HEK293 (cell line): Measurements from ENCODE around the gene POR.
A peak's percentile ranks its signal among the peaks of the same experiment; 100 is the strongest.

ENCODE experiments used
- CTCF ChIA-PET: fragments of 350-600 bp; formaldehyde crosslinking; extraction: SDS; loops from one replicate; lab custom pipeline; 2021; ENCODE audit warnings: antibody characterized with exemption; lab: Yijun Ruan, JAX
- POLR2A ChIA-PET: fragments of 300-600 bp; formaldehyde crosslinking; extraction: SDS; loops from one replicate; lab custom pipeline; 2020; ENCODE audit warnings: antibody characterized with exemption, inconsistent platforms; lab: Yijun Ruan, JAX
- H3K27ac ChIP-seq: fragments of 200-500 bp; sonication (Bioruptor generic); 2 replicates; pipeline ENCODE4 v1.5.1; 2014; ENCODE audit warnings: low read depth, low read length, control low read depth, inconsistent platforms; ENCODE audit errors: extremely low read depth
- H3K36me3 ChIP-seq, 2 experiments: fragments of 200-500 bp in 1 of 2; sonication (Bioruptor generic) in 1 of 2; 1 replicate in 1 of 2; 2 replicates in 1 of 2; pipeline ENCODE4 v1.5.1; 2014 to 2017; ENCODE audit warnings: inconsistent platforms in 2 of 2, low read length in 2 of 2; ENCODE audit not compliant: control insufficient read depth in 2 of 2, insufficient read depth in 1 of 2
- H3K4me1 ChIP-seq: fragments of 200-500 bp; sonication (Bioruptor generic); 2 replicates; pipeline ENCODE4 v1.5.1; 2014; ENCODE audit warnings: mild to moderate bottlenecking, low read length, inconsistent platforms; ENCODE audit not compliant: control insufficient read depth, insufficient read depth
- H3K4me3 ChIP-seq: 2 replicates; pipeline ENCODE4 v1.5.1; 2011; ENCODE audit warnings: low read depth, mild to moderate bottlenecking, control low read depth, low read length, moderate library complexity
- H3K9me3 ChIP-seq: fragments of 200-500 bp; sonication (Bioruptor generic); 2 replicates; pipeline ENCODE4 v1.5.1; 2014; ENCODE audit warnings: low read depth, low read length, inconsistent platforms; ENCODE audit not compliant: control insufficient read depth, insufficient read depth
- SALL2 ChIP-seq: fragments of 450-650 bp; formaldehyde crosslinking; IDR thresholded peaks from 2 replicates; pipeline ENCODE4 v1.5.0; 2017; ENCODE audit warnings: missing biosample characterization, mild to moderate bottlenecking, missing genetic modification characterization, borderline replicate concordance
- SCRT2 ChIP-seq: fragments of 450-650 bp; formaldehyde crosslinking; IDR thresholded peaks from 2 replicates; pipeline ENCODE4 v1.5.1; 2016; ENCODE audit warnings: missing biosample characterization, missing genetic modification characterization
- SETDB1 ChIP-seq: IDR thresholded peaks from one replicate; pipeline ENCODE4 v1.6.1; 2017; ENCODE audit warnings: mild to moderate bottlenecking, low read length, moderate library complexity, mixed read lengths; ENCODE audit not compliant: insufficient read length
- SP3 ChIP-seq: fragments of 450-650 bp; formaldehyde crosslinking; IDR thresholded peaks from 2 replicates; pipeline ENCODE4 v1.5.1; 2016; ENCODE audit warnings: missing biosample characterization, missing genetic modification characterization
- ZBTB17 ChIP-seq: fragments of 450-650 bp; formaldehyde crosslinking; IDR thresholded peaks from 2 replicates; pipeline ENCODE4 v1.5.1; 2016; ENCODE audit warnings: missing biosample characterization, missing genetic modification characterization
- ZFP37 ChIP-seq: fragments of 450-650 bp; formaldehyde crosslinking; IDR thresholded peaks from 2 replicates; pipeline ENCODE4 v1.5.1; 2016; ENCODE audit warnings: missing biosample characterization, missing genetic modification characterization
- ZNF16 ChIP-seq: fragments of 450-650 bp; formaldehyde crosslinking; IDR thresholded peaks from 2 replicates; pipeline ENCODE4 v1.5.1; 2016; ENCODE audit warnings: low read depth, missing biosample characterization, missing genetic modification characterization
- ZNF37A ChIP-seq: fragments of 450-650 bp; IDR thresholded peaks from 2 replicates; pipeline ENCODE4 v1.5.1; 2018; ENCODE audit warnings: missing biosample characterization, missing genetic modification characterization
- ZNF416 ChIP-seq: fragments of 450-650 bp; formaldehyde crosslinking; IDR thresholded peaks from 2 replicates; pipeline ENCODE4 v1.5.1; 2016; ENCODE audit warnings: missing biosample characterization, missing genetic modification characterization
- ZNF514 ChIP-seq: fragments of 450-650 bp; formaldehyde crosslinking; IDR thresholded peaks from 2 replicates; pipeline ENCODE4 v1.5.1; 2016; ENCODE audit warnings: missing biosample characterization, missing genetic modification characterization
- ZNF654 ChIP-seq: fragments of 450-650 bp; formaldehyde crosslinking; IDR thresholded peaks from 2 replicates; pipeline ENCODE4 v1.5.1; 2016; ENCODE audit warnings: low read depth, missing biosample characterization, missing genetic modification characterization
- ZNF658 ChIP-seq: fragments of 450-650 bp; formaldehyde crosslinking; IDR thresholded peaks from 2 replicates; pipeline ENCODE4; 2016; ENCODE audit warnings: missing biosample characterization, missing genetic modification characterization
- ZNF76 ChIP-seq: fragments of 450-650 bp; formaldehyde crosslinking; IDR thresholded peaks from 2 replicates; pipeline ENCODE4; 2016; ENCODE audit warnings: low read depth, missing biosample characterization, missing genetic modification characterization, borderline replicate concordance
- ZNF843 ChIP-seq: fragments of 450-650 bp; formaldehyde crosslinking; IDR thresholded peaks from 2 replicates; pipeline ENCODE4 v1.5.1; 2016; ENCODE audit warnings: missing biosample characterization, missing genetic modification characterization
- ZSCAN23 ChIP-seq: fragments of 450-650 bp; formaldehyde crosslinking; IDR thresholded peaks from 2 replicates; pipeline ENCODE4 v1.5.1; 2016; ENCODE audit warnings: missing biosample characterization, missing genetic modification characterization
- TF ChIP-seq, protein P1 (sequence below): fragments of 450-650 bp; formaldehyde crosslinking; IDR thresholded peaks from 2 replicates; pipeline ENCODE4 v1.5.1; 2016; ENCODE audit warnings: missing biosample characterization, missing genetic modification characterization

Gene POR

DNA sequence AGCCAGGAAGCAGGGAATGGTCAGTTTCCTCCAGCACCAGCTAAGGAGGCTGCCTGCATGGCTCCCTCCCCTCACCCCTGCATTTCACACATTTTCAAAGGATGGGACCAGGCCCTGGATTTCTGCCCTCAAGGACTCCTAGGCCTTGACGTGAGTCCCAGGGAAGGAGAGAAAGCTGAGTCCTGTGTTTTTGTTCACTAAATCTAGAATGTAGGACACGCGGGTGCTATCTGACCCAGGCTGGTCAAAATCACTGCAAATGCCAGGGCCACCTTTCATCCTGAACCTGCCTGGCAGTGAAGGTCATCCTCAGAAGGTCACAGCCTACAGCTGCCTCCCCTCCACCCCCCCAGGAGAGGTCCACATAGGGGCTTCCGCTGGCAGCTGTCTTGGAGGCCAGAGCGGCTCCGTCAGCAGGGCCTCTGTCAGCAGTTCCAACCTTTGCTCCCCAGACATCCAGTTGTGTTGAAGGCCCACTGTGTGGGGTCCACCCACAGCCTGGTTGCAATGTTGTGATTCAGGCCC is 18.1 kb upstream of the POR start:
- H3K4me3 ChIP-seq: no peak overlapping the region
- H3K9me3 ChIP-seq: no peaks in the 10 kb centered on the region
- no peaks in the 10 kb centered on the region for H3K36me3 ChIP-seq
- ChIA-PET POLR2A (interaction anchor here (1.2 kb wide), 1 partner anchor 18 kb away, joined by 3 read pairs; no protein-coding TSS in a partner anchor), CTCF (no interaction called here)
- no peak overlapping the region for H3K27ac ChIP-seq
- H3K4me1 ChIP-seq: no peaks in the 10 kb centered on the region
- no peak for TF ChIP-seq ZSCAN23 (tag by site-specific recombination)
- TF ChIP-seq, protein P1, sequence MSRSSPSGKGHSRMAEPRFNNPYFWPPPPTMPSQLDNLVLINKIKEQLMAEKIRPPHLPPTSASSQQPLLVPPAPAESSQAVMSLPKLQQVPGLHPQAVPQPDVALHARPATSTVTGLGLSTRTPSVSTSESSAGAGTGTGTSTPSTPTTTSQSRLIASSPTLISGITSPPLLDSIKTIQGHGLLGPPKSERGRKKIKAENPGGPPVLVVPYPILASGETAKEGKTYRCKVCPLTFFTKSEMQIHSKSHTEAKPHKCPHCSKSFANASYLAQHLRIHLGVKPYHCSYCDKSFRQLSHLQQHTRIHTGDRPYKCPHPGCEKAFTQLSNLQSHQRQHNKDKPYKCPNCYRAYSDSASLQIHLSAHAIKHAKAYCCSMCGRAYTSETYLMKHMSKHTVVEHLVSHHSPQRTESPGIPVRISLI: no peak
- no peak for TF ChIP-seq ZFP37 (tag by site-specific recombination)
- no peak for TF ChIP-seq ZNF416
- TF ChIP-seq SETDB1: no peak
- no peak for TF ChIP-seq ZNF658 (tag by site-specific recombination)
- TF ChIP-seq ZNF654 (tag by site-specific recombination): no peak
- TF ChIP-seq ZNF843 (tag by site-specific recombination): no peak
- no peak for TF ChIP-seq ZNF76 (tag by site-specific recombination)
- TF ChIP-seq ZNF514 (tag by site-specific recombination): no peak
- no peak for TF ChIP-seq ZNF37A (tag by site-specific recombination)

DNA sequence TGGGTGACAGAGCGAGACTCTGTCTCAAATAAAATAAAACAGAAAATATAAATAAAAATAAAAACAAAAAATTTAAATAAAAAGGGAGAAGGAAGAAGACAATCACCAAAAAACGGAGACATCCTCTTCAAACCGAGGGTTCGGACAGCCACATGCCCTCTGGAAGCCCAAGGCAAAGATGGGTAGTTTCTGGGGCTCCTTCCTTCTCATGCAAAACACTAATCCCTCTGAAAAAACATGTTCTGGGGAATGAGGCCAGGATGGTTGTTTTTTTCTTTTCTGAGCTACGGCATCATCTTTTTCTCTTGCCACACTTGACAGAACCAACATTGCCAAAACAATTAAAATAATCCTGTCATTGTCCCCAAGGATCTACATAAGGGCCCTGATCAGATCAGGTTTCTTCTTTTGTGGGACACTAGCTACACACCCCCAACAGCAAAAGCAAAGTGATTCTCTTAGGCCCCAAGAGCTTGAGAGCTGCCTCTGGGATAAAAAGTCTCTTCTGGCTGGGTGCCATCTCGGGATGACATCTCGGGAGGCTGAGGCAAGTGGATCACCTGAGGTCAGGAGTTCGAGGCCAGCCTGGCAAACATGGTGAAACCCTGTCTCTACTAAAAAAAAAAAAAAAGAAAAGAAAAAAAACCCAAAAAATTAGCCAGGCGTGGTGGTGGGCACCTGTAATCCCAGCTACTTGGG is 14.2 kb upstream of the POR start:
- H3K9me3 ChIP-seq: no peaks in the 10 kb centered on the region
- TF ChIP-seq SP3 (tag by site-specific recombination) (no peak), SCRT2 (tag by site-specific recombination) (no peak)
- TF ChIP-seq, all 188 proteins: peak for 0
- POLR2A ChIA-PET: interaction anchor here (1.1 kb wide), 2 partner anchors 9 to 14 kb away, joined by 3 to 4 read pairs; partner anchors contain the start of gene POR
- CTCF ChIA-PET: no interaction called here
- Histone ChIP-seq H3K4me1 (no peaks in the 10 kb centered on the region), H3K27ac (no peak overlapping the region), H3K36me3 (no peaks in the 10 kb centered on the region), H3K4me3 (no peak overlapping the region)

DNA sequence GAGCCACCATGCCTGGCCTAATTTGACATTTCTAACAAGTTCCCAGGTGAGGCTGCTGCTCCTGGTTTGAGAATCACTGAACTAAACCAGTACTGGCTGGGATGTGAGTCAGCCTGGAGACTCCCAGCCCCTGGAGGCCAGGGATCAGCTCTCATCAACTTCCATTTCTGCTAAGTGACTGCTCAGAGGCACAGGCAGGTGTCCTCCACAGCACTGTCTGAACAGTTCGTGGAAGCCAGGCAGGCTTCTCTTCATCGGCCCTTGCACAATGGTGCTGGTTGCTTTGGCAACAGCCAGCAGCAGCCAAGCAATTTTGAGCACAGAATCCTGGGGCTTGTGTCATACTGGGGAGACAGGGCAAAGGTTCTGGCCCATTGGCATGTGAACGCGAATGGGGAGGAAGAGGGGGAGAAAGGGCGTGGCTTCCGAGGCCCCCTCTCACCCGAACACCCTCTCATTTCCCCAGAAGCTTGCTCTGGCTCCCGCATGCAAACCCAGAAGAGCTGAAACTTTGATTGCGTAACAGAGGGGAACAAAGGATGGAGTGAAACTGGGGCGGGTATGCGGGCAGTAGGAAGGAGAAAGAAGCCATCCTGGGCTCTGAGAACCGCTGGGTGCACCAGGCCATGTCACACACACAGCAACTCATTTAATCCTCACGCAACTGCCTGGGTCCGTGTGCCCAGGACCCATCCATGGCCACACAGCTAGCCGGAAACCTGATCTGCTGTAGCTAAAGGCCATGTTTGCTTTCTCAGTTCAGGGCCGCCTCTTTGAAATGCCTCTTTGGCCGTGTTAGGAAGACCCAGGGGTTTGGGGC is 9.0 kb upstream of the POR start:
- CTCF ChIA-PET: interaction anchor here (1.3 kb wide), 1 partner anchor 114 kb away, joined by 3 read pairs; no protein-coding TSS in a partner anchor
- no peak overlapping the region for H3K4me3 ChIP-seq
- no peak for TF ChIP-seq SALL2 (tag by site-specific recombination)
- TF ChIP-seq ZBTB17 (tag by site-specific recombination): peak; percentile 46
- TF ChIP-seq ZNF16 (tag by site-specific recombination): peak; percentile 71; the same call in 1 of the 2 replicates
- TF ChIP-seq, all 188 proteins: peak for 2

More for the DNA sequence above, 9.0 kb upstream of the POR start:
- POLR2A ChIA-PET: interaction anchor here (1.0 kb wide), 1 partner anchor 15 kb away, joined by 4 read pairs; no protein-coding TSS in a partner anchor
- H3K9me3 ChIP-seq: no peaks in the 10 kb centered on the region
- no peaks in the 10 kb centered on the region for H3K36me3 ChIP-seq
- H3K27ac ChIP-seq: no peak overlapping the region
- no peaks in the 10 kb centered on the region for H3K4me1 ChIP-seq
